LNCAP (cell line): ENCODE measurements around the gene GNA12.

ENCODE experiments used
- CTCF ChIP-seq: fragments of 450-650 bp; IDR thresholded peaks from 2 replicates; pipeline ENCODE4 v1.5.1; 2017; ENCODE audit warnings: mild to moderate bottlenecking

GNA12 gene

GRCh38 chr7:2680256-2680655, 163.9 kb downstream of the GNA12 start:
- TF ChIP-seq CTCF: no peak
